GM18873 (cell line): ENCODE measurements around the gene CERK.
"Not testable (repeated sequence)": the region's sequence is repeated elsewhere in the genome, so short reads cannot be mapped to it uniquely, and the experiment has no call there.

Experiments
- ATAC-seq: cut with Tn5 transposase; IDR thresholded peaks from one replicate; pipeline ENCODE4 v1.9.1; 2021; ENCODE audit warnings: mild to moderate bottlenecking, moderate library complexity, moderate number of reproducible peaks; ENCODE audit not compliant: unreplicated experiment, low FRiP score

CERK gene, protein sequence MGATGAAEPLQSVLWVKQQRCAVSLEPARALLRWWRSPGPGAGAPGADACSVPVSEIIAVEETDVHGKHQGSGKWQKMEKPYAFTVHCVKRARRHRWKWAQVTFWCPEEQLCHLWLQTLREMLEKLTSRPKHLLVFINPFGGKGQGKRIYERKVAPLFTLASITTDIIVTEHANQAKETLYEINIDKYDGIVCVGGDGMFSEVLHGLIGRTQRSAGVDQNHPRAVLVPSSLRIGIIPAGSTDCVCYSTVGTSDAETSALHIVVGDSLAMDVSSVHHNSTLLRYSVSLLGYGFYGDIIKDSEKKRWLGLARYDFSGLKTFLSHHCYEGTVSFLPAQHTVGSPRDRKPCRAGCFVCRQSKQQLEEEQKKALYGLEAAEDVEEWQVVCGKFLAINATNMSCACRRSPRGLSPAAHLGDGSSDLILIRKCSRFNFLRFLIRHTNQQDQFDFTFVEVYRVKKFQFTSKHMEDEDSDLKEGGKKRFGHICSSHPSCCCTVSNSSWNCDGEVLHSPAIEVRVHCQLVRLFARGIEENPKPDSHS

DNA sequence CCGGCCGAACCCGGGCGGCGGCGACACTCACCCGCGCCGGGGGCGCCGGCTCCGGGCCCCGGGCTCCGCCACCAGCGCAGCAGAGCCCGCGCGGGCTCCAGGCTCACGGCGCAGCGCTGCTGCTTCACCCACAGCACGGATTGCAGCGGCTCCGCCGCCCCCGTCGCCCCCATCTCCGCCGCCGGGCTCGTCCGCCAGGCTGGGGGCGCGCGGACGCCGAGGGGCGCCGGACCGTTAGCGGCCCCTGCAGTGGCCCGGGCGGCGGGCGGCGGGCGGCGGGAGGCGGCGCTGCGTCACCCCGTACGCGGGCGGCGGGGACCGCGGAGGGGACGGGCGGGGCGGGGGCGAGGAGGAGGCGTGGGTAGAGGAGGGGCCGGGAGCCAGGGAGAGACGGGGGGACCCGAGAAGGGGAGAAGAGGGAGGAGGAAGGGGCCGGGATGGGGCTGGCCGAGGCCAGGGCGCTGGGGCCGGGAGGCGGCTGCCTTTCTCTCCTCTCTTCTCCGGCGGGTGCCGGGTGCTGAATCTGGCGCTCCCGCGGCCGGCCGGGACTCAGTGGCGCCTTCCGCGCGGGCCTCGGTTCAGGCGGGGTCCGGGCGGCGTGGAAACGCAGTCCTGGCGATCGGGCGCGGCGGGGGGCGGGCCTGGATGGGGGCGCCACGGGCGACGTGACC lies at the start of gene CERK:
Gene CERK (minus strand): TSS at position 277 of the 671 bp plus-strand sequence. CDS start 104 bp downstream, at position 173.
- ATAC-seq, result no peak

DNA sequence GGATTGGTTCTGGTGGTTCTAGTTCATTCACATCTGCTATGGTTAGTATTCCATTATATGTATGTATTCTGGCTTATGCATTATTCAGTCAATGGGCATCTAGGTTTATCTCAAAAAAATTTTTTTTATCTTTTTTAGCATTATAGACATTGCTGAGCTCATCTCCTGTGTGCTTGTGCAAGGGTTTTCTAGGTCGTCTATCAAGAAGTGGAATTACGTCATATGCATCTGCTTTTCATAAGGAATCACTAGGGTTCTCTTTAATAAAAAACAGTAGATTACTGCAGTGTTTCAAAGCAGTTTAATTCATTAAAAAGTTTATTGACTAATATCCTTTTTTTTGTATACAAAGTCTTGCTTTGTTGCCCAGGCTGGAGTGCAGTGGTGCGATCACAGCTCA lies 45.7 kb upstream of the CERK start:
- ATAC-seq, result no peak

DNA sequence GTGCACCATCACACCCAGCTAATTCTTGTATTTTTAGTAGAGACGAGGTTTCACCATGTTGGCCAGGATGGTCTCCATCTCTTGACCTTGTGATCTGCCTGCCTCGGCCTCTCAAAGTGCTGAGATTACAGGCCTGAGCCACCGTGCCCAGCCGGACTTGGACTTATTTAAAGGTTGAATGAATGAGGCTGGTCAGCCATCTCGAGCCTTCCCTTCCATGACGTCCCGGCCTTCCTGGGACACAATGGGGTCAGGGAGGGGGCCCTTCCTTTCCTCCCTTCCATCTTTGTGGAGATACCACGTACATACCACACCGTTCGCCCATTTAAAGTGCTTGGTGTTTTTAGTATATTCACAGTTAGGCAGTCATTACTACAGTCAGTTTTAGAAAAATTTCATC lies 44.1 kb upstream of the CERK start:
- not testable (repeated sequence) for ATAC-seq

DNA sequence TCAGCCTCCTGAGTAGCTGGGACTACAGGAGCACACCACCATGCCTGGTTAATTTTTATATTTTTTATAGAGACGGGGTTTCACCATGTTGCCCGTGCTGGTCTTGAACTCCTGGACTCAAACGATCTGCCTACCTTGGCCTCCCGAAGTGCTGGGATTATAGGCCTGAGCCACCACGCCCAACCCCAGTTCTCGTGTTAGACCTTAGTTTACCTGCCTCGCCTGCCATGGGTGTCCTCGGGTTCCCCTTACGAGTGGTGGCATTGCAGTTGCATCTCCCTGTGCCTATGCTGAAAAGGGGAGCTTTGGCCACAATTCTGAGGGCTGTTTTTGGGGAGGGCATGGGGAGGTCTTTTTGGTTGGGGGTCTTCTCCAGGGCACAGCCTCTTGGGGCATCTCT lies 43.2 kb upstream of the CERK start:
- ATAC-seq, result no peak

DNA sequence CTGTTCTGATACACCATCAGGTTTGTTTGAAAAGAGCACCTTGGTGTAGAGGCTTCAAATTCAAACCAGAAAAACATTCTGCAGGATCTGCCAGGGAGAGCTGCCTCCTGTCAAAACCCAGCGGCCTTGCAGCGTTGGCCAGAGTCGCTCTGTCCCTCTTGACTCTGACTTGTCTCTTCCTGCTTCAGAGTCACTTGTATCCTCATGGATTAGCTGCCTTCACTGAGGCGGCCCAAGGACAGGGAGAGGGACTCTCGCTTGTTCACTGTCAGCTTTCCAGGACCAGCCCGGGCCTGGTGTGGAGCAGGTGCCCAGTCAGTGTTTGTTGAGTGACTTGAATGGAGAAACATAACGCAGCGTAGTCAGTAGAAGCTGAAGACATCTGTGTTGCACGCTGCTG lies 42.4 kb upstream of the CERK start:
- no peak for ATAC-seq

DNA sequence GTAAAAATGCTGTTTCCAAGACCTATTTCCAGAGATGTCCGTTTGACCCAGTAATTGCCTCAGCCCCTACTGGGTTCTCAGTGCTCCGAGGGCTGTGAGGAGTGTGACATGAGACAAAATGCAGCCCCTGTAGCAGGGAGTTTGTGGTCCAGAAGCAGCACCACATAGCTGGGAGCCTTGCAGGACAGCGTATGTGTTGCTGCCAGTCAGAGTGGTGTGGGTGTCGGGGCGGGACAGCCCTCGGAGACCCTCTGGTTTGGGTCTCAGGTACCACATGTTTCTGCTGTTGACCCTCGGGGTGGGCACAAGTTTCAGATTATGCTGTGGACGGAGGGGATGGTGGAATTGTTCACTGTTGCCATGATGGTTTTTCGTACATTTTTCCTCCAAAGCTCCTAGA lies 41.6 kb upstream of the CERK start:
- ATAC-seq, result no peak

DNA sequence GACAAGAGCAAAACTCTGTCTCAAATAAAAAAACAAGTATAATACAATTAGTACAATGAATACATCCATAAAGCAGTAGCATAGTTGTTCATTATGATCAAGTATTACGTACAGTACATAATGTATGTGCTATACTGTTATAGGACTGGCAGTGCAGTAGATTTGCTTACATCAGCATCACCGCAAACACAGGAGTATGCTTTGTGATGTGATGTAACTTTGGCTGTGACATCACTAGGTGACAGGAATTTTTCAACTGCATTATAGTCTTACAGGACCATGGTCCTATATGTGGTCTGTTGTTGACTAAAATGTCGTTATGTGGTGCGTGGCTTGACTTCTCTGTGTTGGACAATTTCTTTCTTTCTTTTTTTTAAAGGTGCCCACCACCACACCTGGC lies 41.0 kb upstream of the CERK start:
- no peak for ATAC-seq

DNA sequence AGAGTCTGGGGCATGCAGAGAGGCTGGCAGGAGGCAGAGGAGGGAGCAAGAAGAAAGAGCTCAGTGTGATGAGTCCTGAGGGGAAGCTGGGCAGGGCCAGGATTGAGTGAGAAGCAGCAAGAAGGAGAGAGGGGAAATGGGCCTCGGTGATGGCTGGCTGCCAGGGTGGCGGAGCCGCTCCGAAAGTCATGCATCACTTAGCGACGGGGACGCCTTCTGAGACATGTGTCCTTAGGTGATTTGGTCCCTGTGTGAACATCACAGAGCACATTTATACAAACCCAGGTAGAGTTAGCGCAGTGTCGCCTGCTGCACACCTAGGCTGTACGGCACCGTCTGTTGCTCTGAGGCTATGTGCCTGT lies 39.5 kb upstream of the CERK start:
- no peak for ATAC-seq

DNA sequence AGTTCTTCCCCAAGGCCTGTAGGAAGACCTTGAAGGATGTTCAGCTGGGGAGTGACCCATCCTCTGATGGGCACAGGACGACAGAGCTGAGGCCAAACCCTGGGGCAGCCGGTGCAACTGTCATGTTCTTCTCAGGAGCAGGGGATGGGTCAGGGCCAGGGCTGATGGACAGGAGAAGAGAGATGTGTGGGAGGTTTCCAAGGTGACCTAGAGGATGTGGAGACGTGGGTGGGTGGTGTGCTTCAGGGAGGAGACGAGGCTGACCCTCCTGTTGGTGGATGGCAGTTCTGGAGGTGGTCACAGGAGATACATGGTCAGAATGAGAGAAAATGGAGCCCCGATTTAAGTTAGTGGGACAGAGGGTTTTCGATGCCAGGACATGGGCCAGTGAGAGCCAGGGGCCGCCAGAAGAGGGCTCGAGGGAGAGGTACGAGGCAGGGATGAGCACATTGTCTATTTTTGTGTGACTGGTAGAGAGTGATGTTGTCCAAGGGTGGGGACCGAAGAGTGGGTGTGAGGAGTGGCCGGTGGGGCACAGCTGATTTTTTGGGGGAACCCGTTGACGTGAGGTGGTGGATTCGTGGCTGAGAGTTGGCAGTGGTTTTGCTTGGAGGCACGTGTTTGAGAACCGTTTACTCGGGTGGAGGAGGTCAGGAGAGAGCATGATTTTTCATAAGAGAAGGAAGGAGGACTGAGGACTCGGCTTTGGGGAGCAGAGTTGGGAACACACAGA lies 39.0 kb upstream of the CERK start:
- ATAC-seq, result no peak

DNA sequence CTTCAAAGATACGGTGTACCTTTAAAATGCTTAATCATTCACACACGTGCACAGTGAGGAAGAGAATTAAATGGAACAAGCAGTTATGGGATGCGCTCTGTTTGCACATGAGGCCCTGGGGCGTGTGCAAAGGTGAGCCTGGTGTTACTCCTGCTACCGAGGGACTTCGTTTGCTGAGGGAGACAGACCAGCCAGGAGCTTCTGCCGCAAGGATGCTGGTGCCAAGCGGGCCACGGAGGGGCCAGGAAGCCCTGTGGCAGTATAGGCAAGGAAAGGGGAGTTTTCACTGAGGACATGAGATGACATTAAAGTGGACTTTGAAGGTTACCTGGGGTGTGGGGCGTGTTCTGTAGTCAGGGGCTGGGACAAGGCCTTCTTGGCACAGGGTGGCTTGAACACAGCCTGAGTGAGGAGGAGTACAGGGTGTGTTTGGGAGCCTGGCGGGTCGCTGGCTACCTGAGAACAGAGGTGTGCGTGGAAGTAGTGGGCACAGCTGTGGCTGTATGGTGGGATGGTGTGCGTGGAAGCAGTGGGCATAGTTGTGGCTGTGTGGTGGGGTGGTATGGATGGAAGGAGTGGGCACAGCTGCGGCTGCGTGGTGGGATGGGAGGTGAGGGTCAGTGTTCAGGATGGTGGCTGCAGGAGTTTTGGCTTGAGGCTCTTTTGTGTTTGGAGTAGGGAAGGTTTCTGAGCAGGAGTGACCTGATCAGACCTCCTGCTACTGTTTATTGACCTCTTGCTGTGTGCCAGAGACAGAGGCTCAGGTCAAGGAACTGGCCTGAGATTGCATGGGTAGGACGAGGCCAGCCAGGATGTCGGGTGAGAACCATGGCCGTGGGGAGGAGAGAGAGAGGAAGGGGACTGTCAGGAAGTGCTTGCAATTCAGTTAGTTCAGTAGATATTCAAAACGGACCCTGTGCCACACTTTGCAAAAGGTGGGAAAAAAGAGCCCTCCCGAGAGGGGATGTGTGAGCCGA lies 38.1 kb upstream of the CERK start:
- ATAC-seq, result no peak

DNA sequence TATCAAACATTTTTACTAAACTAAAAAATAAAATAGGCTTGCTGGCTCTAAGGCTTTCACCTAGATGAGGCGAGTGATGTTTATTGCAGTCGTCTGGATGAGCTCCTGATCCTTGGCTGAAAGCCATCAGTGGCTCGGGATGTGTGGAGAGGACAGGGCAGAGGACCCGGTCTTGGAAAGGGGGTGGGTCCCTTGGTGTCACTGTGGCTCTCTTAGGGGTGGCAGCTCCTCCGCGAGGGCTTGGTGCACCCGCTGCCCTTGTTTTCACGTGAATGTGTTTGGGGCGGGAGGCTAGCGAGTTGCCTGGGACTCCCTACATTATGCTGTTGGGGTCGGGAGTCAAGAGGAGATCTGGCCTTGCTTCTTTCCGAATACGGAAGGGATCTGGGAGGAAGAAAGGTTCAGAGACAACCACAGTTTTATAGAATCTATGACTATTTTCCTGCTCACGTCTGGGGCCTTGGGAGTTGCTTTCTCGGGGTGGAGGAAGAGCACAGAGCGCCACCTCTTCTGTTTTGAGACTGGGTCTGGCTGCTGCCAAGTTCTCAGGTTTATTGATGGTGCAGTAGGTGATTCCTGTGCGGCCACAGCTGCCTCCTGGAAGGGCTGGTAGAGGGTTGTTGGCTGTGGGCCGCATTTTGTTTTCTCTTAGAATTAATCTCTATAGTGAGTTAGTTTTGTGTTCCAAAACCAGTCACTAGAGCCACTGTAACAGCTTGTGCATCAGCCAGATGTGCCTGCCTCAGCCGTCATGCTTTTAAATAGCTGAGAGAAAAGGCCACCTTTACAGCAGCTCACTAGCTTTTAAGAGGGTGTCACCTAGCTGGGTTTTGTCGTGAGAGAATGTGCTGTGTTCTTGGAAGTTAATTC lies 37.2 kb upstream of the CERK start:
- no peak for ATAC-seq

DNA sequence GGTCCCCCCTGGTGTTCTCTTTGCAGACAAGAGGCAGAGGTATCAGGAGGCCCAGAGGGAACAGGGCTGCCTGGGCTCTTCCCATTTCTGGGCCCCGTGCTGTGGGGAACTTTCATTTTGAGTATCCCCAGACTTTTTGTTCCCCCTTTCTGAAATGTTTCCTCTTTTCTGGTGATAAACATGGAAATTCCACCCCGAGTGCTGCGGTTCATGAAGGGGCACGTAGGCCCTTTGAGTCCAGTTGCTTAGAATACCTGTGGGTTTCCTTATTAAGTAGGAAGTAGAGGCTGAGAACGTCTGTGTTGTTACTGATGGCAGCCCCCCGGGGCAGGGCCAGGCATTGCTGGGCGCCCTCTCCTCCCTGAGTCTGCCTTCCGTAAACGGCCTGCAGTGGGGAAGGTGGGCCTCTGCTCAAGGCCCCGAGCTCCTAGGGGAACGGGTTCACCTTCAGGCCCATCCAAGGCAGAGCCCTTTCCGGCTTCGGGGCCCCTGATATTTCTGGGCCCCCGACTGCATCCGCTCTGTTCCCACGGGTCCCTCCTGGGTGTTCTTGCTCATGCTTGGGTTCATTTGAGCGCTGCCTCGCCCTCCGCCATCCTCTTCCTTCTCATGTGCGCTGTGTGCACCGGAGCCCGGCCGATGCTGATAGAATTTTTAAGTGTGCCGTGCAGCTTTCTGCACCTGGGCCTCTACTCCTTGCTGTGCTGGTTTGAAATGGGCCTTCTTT lies 36.4 kb upstream of the CERK start:
- ATAC-seq, result peak; percentile 32

DNA sequence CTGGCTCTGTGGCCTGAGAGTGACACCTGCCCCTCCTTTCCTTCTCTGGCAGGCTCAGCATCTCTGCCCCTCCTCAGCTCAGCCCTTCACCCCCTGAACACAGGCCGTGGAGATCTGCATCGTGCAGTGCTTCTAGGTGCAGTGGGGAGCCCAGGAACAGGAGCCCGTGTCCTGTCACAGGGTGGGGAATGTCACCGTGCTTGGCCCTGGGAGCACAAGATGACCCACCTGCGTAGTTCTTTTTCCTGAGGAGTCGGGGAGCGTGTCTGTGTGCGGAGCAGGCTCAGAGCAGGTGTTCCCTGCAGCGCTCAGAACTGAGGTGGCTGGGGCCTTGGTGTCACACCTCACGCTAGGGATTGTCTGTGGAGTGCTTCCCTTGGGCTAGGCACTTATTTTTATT lies 35.0 kb upstream of the CERK start:
- no peak for ATAC-seq

DNA sequence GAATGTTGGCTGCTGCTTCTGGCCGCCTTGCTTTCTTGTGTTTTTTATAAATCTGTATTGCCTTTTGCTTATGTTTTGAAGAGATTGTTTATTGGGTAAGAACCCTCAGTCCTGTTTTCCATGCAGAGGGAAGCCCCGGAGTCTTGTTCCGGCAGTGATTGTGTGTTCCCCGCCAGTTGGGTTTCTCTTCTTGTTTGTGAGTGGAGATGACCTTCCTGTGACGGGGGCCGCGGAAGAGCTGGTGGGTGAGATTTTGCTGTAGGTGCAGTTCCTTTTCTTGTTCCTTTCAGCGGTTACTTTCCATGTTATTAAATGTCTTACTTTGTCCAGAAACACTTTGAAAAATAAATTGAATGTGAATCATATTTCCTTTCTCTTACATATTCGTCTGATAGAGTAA lies 32.7 kb upstream of the CERK start:
- no peak for ATAC-seq

DNA sequence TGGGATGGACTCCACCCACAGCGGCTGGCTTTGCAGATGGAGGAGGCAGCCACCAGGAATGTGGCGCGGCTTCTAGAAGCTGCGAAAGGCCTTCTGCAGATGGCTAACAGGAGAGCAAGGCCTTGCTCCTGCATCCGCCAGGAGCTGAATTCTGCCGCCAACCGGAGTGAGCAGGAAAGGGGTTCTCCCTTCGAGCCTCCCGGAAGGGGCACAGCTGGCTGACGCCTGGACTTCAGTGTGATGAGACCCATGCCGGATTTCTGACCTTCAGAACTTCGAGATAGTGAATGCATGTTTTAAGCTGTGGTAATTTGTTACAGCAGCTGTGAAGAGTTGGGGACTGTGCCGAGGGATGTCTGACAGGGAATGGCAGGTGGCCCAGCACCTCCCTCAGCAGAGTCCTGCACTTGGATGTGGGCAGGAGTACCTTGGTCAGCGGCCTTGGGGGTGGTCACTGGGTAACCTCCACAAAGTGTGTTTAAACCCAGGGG lies 32.1 kb upstream of the CERK start:
- ATAC-seq, result no peak

DNA sequence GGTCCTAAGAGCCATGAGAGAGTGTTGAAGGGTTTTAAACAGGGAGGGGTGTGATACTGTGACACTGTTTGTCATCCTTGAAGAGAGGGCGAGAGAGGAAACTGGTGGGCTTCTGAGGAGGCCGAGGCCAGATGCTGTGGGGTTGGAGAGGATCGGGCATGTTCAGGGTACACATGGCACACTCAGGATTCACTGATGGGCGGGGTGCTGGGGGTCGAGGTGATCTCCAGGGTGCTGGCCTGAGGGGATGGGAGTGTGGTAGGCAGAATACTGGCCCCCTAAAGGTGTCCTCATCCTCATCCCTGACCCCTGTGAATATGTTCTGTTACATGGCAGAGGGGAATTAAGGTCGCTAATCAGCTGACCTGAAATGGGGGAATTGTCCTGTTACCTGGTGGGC lies 31.7 kb upstream of the CERK start:
- no peak for ATAC-seq

DNA sequence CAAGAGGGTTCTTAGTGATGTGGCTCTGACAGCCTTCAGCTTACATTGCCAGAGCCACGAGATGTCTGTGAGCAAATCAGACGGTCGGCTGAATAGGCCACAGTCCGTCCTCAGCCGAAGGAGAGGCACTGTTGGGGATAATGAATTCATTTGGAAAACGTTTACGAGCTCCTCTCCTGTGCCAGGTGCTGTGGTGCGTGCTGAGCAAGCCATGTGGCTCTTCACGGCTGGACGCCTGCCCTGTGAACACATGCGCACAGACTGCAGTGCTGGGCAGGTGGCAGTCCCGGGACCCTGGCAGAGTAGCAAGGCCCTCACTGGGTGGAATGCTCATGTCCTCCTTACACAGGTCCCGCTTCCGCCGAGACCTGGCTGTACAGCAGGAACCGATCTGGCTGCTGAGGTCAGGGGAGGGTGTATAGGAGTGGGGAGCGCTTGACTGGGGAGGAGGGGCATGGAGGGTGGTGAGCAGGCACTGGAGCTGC lies 31.2 kb upstream of the CERK start:
- no peak for ATAC-seq
